Ovary (tissue), 3 donors: ENCODE data around the gene DDX6.
"Not testable (repeated sequence)": the region's sequence is repeated elsewhere in the genome, so short reads cannot be mapped to it uniquely, and the experiment has no call there.

ENCODE experiments used
- CTCF ChIP-seq, 3 donors: fragments of 450-650 bp in 2 of 3; fragments of 200-600 bp in 1 of 3; IDR thresholded peaks; one replicate each; pipeline versions ENCODE4 v1.5.1 to v1.8.0; 2016 to 2022; ENCODE audit warnings: antibody characterized with exemption in 3 of 3, mild to moderate bottlenecking in 1 of 3
- EP300 ChIP-seq: sonication (generic); formaldehyde crosslinking; IDR thresholded peaks from one replicate; pipeline ENCODE4 v1.6.1; 2017; ENCODE audit warnings: antibody characterized with exemption
- POLR2A ChIP-seq: fragments of 450-650 bp; IDR thresholded peaks from one replicate; pipeline ENCODE4 v1.6.1; 2017; ENCODE audit warnings: antibody characterized with exemption, mild to moderate bottlenecking, moderate library complexity
- donor health status: DM: no; HTN: no; CAD: no.

GRCh38 chr11:118718562-118718961 lies 72.4 kb downstream of the DDX6 start:
- not testable (repeated sequence) for TF ChIP-seq CTCF (IDR thresholded peaks at IDR 0.05); POLR2A; EP300
